Measurements from ENCODE around the gene TTLL3.

- no peak for TF ChIP-seq ZFP3 (CRISPR knock-in tag; IDR thresholded peaks at IDR 0.05)
- TF ChIP-seq RARB (CRISPR knock-in tag; IDR thresholded peaks at IDR 0.05), result no peak
- no peak for TF ChIP-seq ZFP30 (CRISPR knock-in tag; IDR thresholded peaks at IDR 0.05)
- no peak for TF ChIP-seq ESRRG (CRISPR knock-in tag; IDR thresholded peaks at IDR 0.05)
- no peak for TF ChIP-seq ARNTL (CRISPR knock-in tag; IDR thresholded peaks at IDR 0.05; ENCODE audit: borderline replicate concordance, low read depth)
- TF ChIP-seq ISL1 (CRISPR knock-in tag; IDR thresholded peaks at IDR 0.05), result no peak
- no peak for TF ChIP-seq CSRNP3 (CRISPR knock-in tag; IDR thresholded peaks at IDR 0.05)
- no peak for TF ChIP-seq CREB5 (CRISPR knock-in tag; IDR thresholded peaks at IDR 0.05; ENCODE audit: low read depth)
- no peak for TF ChIP-seq CSDC2 (CRISPR knock-in tag; IDR thresholded peaks at IDR 0.05)
- TF ChIP-seq OSR1 (CRISPR knock-in tag; IDR thresholded peaks at IDR 0.05), result no peak
- no peak for TF ChIP-seq TCF4 (CRISPR knock-in tag; IDR thresholded peaks at IDR 0.05; ENCODE audit: borderline replicate concordance)
- TF ChIP-seq PATZ1 (CRISPR knock-in tag; IDR thresholded peaks at IDR 0.05; ENCODE audit: borderline replicate concordance), result no peak
Observed at GRCh38 chr3:9794400-9794799, 15.7 kb upstream of the TTLL3 start.
